Heart right ventricle (tissue), 16 donors: ENCODE measurements around the gene AMPH. TPM values are rescaled to one million over a fixed set of nuclear protein-coding genes. Genes with fewer than 3 reads are reported as not detected.

ENCODE experiments used
- ATAC-seq, 8 donors: fragments of 200-7000 bp; cut with Tn5 transposase; one replicate each; pipeline ENCODE4 v1.9.1; 2020; ENCODE audit warnings: mild to moderate bottlenecking in 8 of 8, moderate library complexity in 8 of 8, moderate number of reproducible peaks in 1 of 8
- DNase-seq, 2 donors: peaks; one replicate each; pipeline ENCODE4 v3.0.0-alpha.2; 2020
- H3K27ac ChIP-seq, 10 donors: fragments of 200-600 bp; sonication (generic) in 2 of 10; one replicate each; pipeline versions ENCODE4 v1.5.0 to v1.8.0; 2020 to 2022; ENCODE audit warnings: mild to moderate bottlenecking in 3 of 10
- H3K27me3 ChIP-seq, 7 donors: fragments of 200-600 bp; one replicate each; pipeline ENCODE4 v1.8.0; 2021 to 2022; ENCODE audit warnings: mild to moderate bottlenecking in 2 of 7
- H3K36me3 ChIP-seq, 9 donors: fragments of 200-600 bp; sonication (generic) in 1 of 9; one replicate each; pipeline versions ENCODE4 v1.5.0 to v1.8.0; 2020 to 2022; ENCODE audit warnings: mild to moderate bottlenecking in 2 of 9
- H3K4me1 ChIP-seq, 9 donors: fragments of 200-600 bp; sonication (generic) in 1 of 9; one replicate each; pipeline versions ENCODE4 v1.5.0 to v1.8.0; 2020 to 2022; ENCODE audit warnings: mild to moderate bottlenecking in 4 of 9
- H3K4me3 ChIP-seq, 10 donors: fragments of 200-600 bp; sonication (generic) in 2 of 10; one replicate each; pipeline versions ENCODE4 v1.5.0 to v1.8.0; 2020 to 2022; ENCODE audit warnings: mild to moderate bottlenecking in 7 of 10, moderate library complexity in 2 of 10
- H3K9me3 ChIP-seq, 11 donors: fragments of 200-600 bp in 10 of 11; sonication (generic) in 2 of 11; one replicate each; pipeline versions ENCODE4 v1.5.0 to v1.8.0; 2013 to 2022; ENCODE audit warnings: mild to moderate bottlenecking in 2 of 11, control low read depth in 1 of 11, moderate library complexity in 1 of 11
- CTCF ChIP-seq, 9 donors: fragments of 200-600 bp; sonication (generic) in 2 of 9; IDR thresholded peaks; one replicate each; pipeline versions ENCODE4 v1.5.0 to v1.8.0; 2021 to 2022; ENCODE audit warnings: antibody characterized with exemption in 9 of 9, mild to moderate bottlenecking in 5 of 9, moderate library complexity in 1 of 9
- WGBS, 2 donors: extraction: QIAGEN DNeasy Blood & Tissue Kit; methylation state at CpG; one replicate each; pipeline ENCODE4 v1.1.7; 2013; ENCODE audit warnings: inconsistent platforms in 1 of 2; 5-methylcytosine and 5-hydroxymethylcytosine counted together
- intact Hi-C, 10 donors: fragments of 100-400 bp; cut with DNase I; formaldehyde crosslinking; loops; one replicate each; pipeline versions ENCODE4 v1.11.1 to v1.14.2; 2022
- polyA plus RNA-seq, 2 donors: library from polyadenylated mRNA; stranded (reverse); fragments of 200-250 nt; gene quantifications; one replicate each; pipeline ENCODE4 v1.2.3, GENCODE V29; 2013
- total RNA-seq, 10 donors: library from RNA; stranded (reverse); fragmentation: NEBNext Ultra II Directional in 3 of 10; extraction: Animal tissue kit (Norgen Biotek cat#: 25700) in 3 of 10; gene quantifications; one replicate each; pipeline versions ENCODE4 v1.2.1 to v1.2.4, GENCODE V29; 2021 to 2023
- donor health status: Arrhythmogenic right ventricular cardiomyopathy.
- donor health status: ischemic (EF 13 %, LVEDD 7.1; RV severe dilation, severe dysfunction).
- donor health status: healthy with polysubstance abuse.
- donor health status: DM: no; HTN: yes; CAD: no.
- donor health status: DM: no; HTN: no; CAD: no.
- donor health status: ischemic (EF 25% LVEDD 6.9; RV normal size, moderate dysfunction).
- donor health status: ischemic (EF 25% LVEDD 5.7; RV mildly dilated, moderate dysfunction).
- donor health status: healthy.
- donor health status: DM: yes; HTN: yes; CAD: no.
- donor health status: Ischemic cardiomyopathy.
- donor health status: ischemic (EF 35%, LVEDD 5.7; RV mildly dilated, moderate dysfunction).
- donor health status: nonischemic (EF 11% LVEDD 7.7; RV severe dilation, severe dysfunction).
- donor health status: DM: yes; HTN: yes; CAD: no.
- donor health status: PGD.
- donor health status: ischemic (EF 29% LVEDD 5.4; RV normal size, mild dysfunction).
- donor health status: nonischemic (EF 23%, LVEDD 6.1; RV moderate dilation, normal function).

Gene AMPH
- total and polyA plus RNA-seq, 12 donors: 0.95 to 3.5 (median 2.3) TPM

GRCh38 chr7:38632411-38632810 is 1.2 kb upstream of the AMPH start:
- intact Hi-C loops: no loop called here
- H3K4me3 ChIP-seq: no peak overlapping the region
- H3K9me3 ChIP-seq: no peaks in the 10 kb centered on the region
- no peak overlapping the region for H3K27ac ChIP-seq
- H3K4me1 ChIP-seq: peaks cover 0 to 9% (median 5%) of the 10 kb centered on the region in 9 donors
- H3K36me3 ChIP-seq: no peaks in the 10 kb centered on the region
- TF ChIP-seq CTCF (IDR thresholded peaks at IDR 0.05): peak in 1 of 9 donors; percentile 11
- H3K27me3 ChIP-seq: peaks cover 0 to 59% (median 16%) of the 10 kb centered on the region in 7 donors
- WGBS, 2 donors: 83 to 90% methylated on average over 2 of the region's 2 CpGs
- ATAC-seq (no peak), DNase-seq (no peak)

- no peak for TF ChIP-seq CTCF (IDR thresholded peaks at IDR 0.05)
- DNase-seq: no peak
- intact Hi-C loops: no loop called here
- Histone ChIP-seq H3K36me3 (no peaks in the 10 kb centered on the region), H3K27ac (no peak overlapping the region), H3K9me3 (peaks cover 0 to 17% (median 0%) of the 10 kb centered on the region in 11 donors), H3K27me3 (peaks cover 0 to 59% (median 16%) of the 10 kb centered on the region in 7 donors), H3K4me3 (peak overlapping the region in 9 of 10 donors; percentile 16 to 71 (median 63)), H3K4me1 (peaks cover 0 to 9% (median 5%) of the 10 kb centered on the region in 9 donors)
- 46 to 59% methylated on average over 12 of the region's 12 CpGs for WGBS, 2 donors
- peak in 2 of 8 donors; percentile 27 to 50 for ATAC-seq
Measured at GRCh38 chr7:38629651-38630510, 1.3 kb downstream of the AMPH start.

GRCh38 chr7:38628630-38629385 is 2.4 kb downstream of the AMPH start:
- no peak for TF ChIP-seq CTCF (IDR thresholded peaks at IDR 0.05)
- 80 to 83% methylated on average over 5 of the region's 5 CpGs for WGBS, 2 donors
- Histone ChIP-seq H3K4me1 (peaks cover 0 to 9% (median 5%) of the 10 kb centered on the region in 9 donors), H3K4me3 (no peak overlapping the region), H3K27me3 (peaks cover 0 to 59% (median 16%) of the 10 kb centered on the region in 7 donors), H3K36me3 (no peaks in the 10 kb centered on the region), H3K27ac (no peak overlapping the region), H3K9me3 (peaks cover 0 to 20% (median 0%) of the 10 kb centered on the region in 11 donors)
- DNase-seq: no peak
- intact Hi-C loops: no loop called here
- no peak for ATAC-seq

- TF ChIP-seq CTCF (IDR thresholded peaks at IDR 0.05): no peak
- H3K27me3 ChIP-seq: peaks cover 0 to 34% (median 12%) of the 10 kb centered on the region in 7 donors
- no peak for DNase-seq
- no peaks in the 10 kb centered on the region for H3K36me3 ChIP-seq
- no peak overlapping the region for H3K4me3 ChIP-seq
- peaks cover 0 to 9% (median 5%) of the 10 kb centered on the region in 9 donors for H3K4me1 ChIP-seq
- ATAC-seq: no peak
- H3K27ac ChIP-seq: no peak overlapping the region
- intact Hi-C loops: no loop called here
- H3K9me3 ChIP-seq: peaks cover 0 to 20% (median 0%) of the 10 kb centered on the region in 11 donors
Measured at GRCh38 chr7:38625866-38626265, 5.3 kb downstream of the AMPH start.
